ENCODE results near the gene KRT7. TPM values are rescaled to one million over a fixed set of nuclear protein-coding genes. Genes with fewer than 3 reads are reported as not detected.

Gene KRT7
- total RNA-seq = 3.4 and 6.3 TPM in 2 replicates

DNA sequence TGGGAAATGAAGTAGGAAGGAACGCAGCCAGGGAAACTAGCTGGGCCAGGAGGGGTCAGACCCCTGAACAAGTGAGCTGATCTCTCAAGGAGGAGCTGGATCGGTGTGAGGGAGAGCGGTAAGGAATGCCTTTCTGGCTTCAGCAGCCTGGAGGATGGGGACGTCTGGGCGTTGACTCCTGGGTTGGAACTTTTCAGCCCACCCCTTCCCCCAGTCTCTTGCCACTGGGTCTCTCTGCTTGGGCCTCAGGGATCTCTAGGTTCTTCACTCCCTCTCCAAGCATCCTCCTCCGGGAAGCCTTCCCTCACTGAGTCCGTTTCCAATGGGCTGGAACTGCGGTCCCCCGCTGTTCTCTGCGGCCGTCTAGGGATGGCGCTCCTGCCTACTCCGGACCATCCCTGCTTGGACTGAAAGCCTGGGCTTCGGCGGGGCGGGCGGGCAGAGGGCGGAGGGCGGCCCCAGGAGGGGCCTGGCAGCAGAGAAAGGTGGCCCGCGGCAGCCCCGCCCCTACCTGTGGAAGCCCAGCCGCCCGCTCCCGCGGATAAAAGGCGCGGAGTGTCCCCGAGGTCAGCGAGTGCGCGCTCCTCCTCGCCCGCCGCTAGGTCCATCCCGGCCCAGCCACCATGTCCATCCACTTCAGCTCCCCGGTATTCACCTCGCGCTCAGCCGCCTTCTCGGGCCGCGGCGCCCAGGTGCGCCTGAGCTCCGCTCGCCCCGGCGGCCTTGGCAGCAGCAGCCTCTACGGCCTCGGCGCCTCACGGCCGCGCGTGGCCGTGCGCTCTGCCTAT lies at the start of gene KRT7:
Gene KRT7, plus strand, starts transcription at position 570 of the 788 bp plus-strand sequence. Its CDS starts 54 bp downstream, at position 624.

DNA sequence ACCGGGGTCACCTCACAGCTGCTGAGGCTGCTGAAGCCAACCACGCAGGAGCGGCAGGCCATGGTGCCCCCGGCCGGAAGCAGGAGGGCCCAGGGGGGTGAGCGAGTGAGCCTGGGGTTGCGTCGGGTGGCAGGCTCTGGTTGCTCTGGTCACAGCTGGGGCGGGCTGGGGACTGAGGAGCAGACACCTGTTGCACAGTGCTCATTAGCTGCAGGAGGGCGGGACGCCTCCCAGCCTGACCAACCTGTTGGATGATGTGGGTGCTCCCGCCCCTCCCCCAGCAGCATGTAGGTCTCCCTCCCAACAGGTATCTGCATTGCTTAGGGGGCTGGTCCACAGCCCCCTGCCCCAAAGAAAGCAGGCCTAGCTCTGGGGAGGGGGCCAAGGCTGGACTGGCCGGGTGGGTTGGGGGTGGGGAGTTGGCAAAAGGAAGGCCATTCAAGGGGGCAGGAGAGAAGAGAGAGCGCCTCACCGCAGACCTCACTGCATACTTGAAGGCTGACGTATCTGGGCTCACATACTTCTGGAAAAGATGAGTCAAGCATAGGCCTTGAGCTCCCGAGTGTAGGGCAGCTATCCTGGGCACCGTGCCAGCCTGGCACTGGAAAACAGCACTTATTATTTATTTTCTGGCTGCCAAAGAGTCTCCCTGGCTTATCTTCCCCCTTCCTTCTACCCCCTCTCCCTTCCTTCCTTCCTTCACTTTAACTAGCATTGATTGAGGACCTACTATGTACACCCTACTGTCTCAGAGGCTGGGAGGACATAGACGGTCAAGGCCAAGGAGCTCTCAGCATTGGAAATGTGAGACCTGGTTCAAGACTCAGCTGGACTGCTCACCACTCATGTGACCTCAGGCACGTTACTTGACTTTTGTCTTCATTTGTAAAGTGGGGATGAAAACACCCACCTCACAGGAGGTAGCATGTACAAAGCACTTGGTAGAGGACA lies 40.9 kb upstream of the KRT7 start, which contains the start of gene KRT80:
Gene KRT80, minus strand, starts transcription at position 174 of the 951 bp plus-strand sequence. Its CDS starts 112 bp downstream, at position 62.

DNA sequence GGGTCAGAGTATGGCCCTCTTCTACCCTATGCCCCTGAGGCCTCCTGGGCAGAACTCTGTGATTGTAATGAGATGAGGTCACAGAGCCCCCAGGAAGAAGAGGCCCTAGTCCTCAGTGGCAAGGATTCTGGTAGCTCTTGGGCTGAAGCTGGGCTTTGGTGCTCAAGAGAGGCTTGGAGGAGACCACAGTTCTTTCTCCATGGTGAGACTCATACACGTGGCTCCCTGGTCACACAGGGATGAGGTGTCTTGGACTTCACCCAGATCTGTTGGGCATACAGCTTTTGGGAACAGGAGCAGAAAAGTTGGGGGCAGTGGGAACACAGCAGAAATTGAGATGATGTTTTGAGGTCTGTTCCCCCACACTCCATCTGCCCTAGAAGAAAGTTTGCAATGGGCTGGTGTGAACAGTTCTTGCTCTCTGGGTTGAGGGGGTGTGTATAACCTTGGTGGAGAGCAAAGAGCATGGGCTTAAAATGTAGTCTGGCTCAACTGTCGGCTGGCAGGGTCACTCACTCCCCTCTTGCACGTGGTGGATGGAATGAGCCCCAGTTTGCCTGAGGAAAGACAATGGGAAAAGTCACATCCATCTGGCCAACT lies 41.6 kb downstream of the KRT7 start, which contains the start of gene KRT86:
Gene KRT86, plus strand, starts transcription at position 125 of the 600 bp plus-strand sequence. CDS start 27,272 bp downstream, outside the sequence.

DNA sequence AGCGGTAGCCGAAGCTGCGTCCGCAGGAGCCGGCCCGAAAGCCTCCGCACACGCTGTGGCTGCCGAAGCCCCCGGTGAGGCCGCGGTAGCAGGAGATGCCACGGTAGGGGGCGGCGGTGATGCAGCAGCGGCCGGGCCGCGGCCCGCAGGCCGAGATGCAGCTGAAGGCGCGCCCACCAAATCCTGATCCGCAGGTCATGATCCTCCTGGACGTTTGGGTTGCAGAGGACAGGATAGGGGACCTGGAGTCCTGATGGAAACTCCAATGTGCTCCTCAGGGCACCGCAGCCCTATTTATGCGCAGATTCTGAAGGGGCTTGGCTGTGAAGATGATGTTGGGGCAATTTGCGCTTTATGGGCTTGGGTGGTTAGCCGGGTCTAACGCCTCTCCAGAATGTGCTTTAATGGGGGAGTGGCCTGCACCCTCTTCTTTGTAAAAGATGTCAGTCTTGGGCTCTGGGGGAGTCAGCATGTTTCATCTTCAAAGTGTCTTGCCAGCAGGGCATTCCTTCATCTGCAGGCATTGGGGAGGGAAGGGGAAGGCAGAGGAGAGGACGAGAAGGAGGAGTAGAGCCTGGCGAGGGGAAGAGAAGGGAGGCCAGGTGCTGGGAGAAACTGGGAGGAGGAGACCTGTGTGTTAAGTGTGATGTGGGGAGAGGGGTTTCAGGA lies 58.4 kb downstream of the KRT7 start, which contains the start of gene KRT81:
Gene KRT81, minus strand, starts transcription at position 268 of the 669 bp plus-strand sequence. Its CDS starts 69 bp downstream, at position 199.

Other genes starting within 250 kb of the KRT7 start
- gene TAMALIN, start 226.3 kb upstream of the KRT7 start, total RNA-seq = 16.6 and 19.0 TPM in 2 replicates
- gene NR4A1, start 181.8 kb upstream of the KRT7 start, total RNA-seq = 2.1 and 4.4 TPM in 2 replicates
- 33.1 and 45.5 TPM in 2 replicates for gene ATG101, start 163.3 kb upstream of the KRT7 start, total RNA-seq
- gene SMIM41, start 153.5 kb upstream of the KRT7 start, total RNA-seq = not detected in 2 replicates
- gene KRT80, start 41.2 kb upstream of the KRT7 start, total RNA-seq = 0.12 and 0.24 TPM in 2 replicates
- not detected in 2 replicates for gene KRT86, start 41.4 kb downstream of the KRT7 start, total RNA-seq
- gene KRT81, start 58.3 kb downstream of the KRT7 start, total RNA-seq = not detected in 2 replicates
- gene KRT83, start 88.2 kb downstream of the KRT7 start, total RNA-seq = not detected in 2 replicates
- not detected in 2 replicates for gene KRT85, start 134.2 kb downstream of the KRT7 start, total RNA-seq
- not detected in 2 replicates for gene KRT84, start 152.4 kb downstream of the KRT7 start, total RNA-seq
- not detected in 2 replicates for gene KRT82, start 173.1 kb downstream of the KRT7 start, total RNA-seq
- gene KRT75, start 201.1 kb downstream of the KRT7 start, total RNA-seq = not detected in 2 replicates
- gene KRT6B, start 218.9 kb downstream of the KRT7 start, total RNA-seq = not detected in 2 replicates
- not detected in 2 replicates for gene KRT6C, start 240.6 kb downstream of the KRT7 start, total RNA-seq